K562 (cell line): Measurements from ENCODE around the gene PDZD8. TPM values are rescaled to one million over a fixed set of nuclear protein-coding genes. Genes with fewer than 3 reads are reported as not detected.

Source experiments
- ATAC-seq: fragments of 200-7000 bp; cut with Tn5 transposase; 3 replicates; pipeline ENCODE4 v1.9.1; 2020; ENCODE audit warnings: moderate library complexity
- BruUV-seq: library from RNA; stranded (reverse); fragments of 400-500 nt; replicated peaks from 2 replicates; lab custom pipeline; 2021; lab: Mats Ljungman, UMichigan
- CTCF ChIA-PET: fragments of 300-600 bp; formaldehyde crosslinking; extraction: SDS; loops from one replicate; lab custom pipeline; 2021; ENCODE audit warnings: low intra/inter-chr PET ratio; lab: Yijun Ruan, JAX
- POLR2A ChIA-PET: fragments of 300-600, 350-650 bp; sonication (Branson Sonifier 250); formaldehyde crosslinking; extraction: SDS; loops from one replicate; lab custom pipeline; 2021; ENCODE audit warnings: antibody characterized with exemption, inconsistent platforms; lab: Yijun Ruan, JAX
- DNase-seq, 4 experiments: peaks; one replicate each; pipeline versions ENCODE4 v3.0.0 to v3.0.0-alpha.2; 2011 to 2018; ENCODE audit warnings: low spot score in 3 of 4, mixed read lengths in 3 of 4; ENCODE audit errors: extremely low read depth in 1 of 4
- FAIRE-seq: peaks from 2 replicates; lab custom pipeline; 2011; peaks lifted over from hg19 to GRCh38; lab: Jason Lieb, UNC
- H2AFZ ChIP-seq: 2 replicates; pipeline ENCODE4 v1.6.0; 2011; ENCODE audit warnings: low read depth, low read length, control low read depth, inconsistent platforms
- H3K27ac ChIP-seq: fragments of 200-600 bp; 3 replicates; pipeline ENCODE4 v1.8.0; 2011; ENCODE audit warnings: low read depth, mild to moderate bottlenecking, control low read depth, inconsistent platforms, low read length, moderate library complexity, mixed read lengths; ENCODE audit errors: extremely low read depth
- H3K27me3 ChIP-seq, 2 experiments: fragments of 300-600 bp in 1 of 2; 2 replicates in 1 of 2; 3 replicates in 1 of 2; pipeline versions ENCODE4 v1.6.0 to v1.8.0; 2011; ENCODE audit warnings: inconsistent platforms in 2 of 2, low read length in 2 of 2, mild to moderate bottlenecking in 1 of 2, mixed read lengths in 1 of 2, moderate library complexity in 1 of 2; ENCODE audit not compliant: control insufficient read depth in 2 of 2, insufficient read depth in 2 of 2
- H3K36me3 ChIP-seq: fragments of 300-600 bp; 3 replicates; pipeline ENCODE4 v1.8.0; 2011; ENCODE audit warnings: mild to moderate bottlenecking, low read length, inconsistent platforms; ENCODE audit not compliant: control insufficient read depth, insufficient read depth
- H3K4me1 ChIP-seq, 2 experiments: fragments of 200-600 bp in 1 of 2; replicated peaks in 1 of 2; 2 replicates in 1 of 2; 3 replicates in 1 of 2; pipeline versions ENCODE4 v1.5.1 to v1.8.0; 2011; ENCODE audit warnings: inconsistent platforms in 2 of 2, low read length in 2 of 2, mild to moderate bottlenecking in 1 of 2, mixed read lengths in 1 of 2, moderate library complexity in 1 of 2; ENCODE audit not compliant: control insufficient read depth in 2 of 2, insufficient read depth in 2 of 2
- H3K4me2 ChIP-seq: 2 replicates; pipeline ENCODE4 v1.6.1; 2011; ENCODE audit warnings: low read length, control low read depth, inconsistent platforms, mixed read lengths; ENCODE audit not compliant: insufficient read depth
- H3K4me3 ChIP-seq: fragments of 200-600 bp; sonication (generic), shearing (Covaris generic); 2 replicates; pipeline ENCODE4 v1.5.1; 2016; ENCODE audit warnings: control low read depth, inconsistent platforms
- H3K79me2 ChIP-seq: fragments of 200-600 bp; 3 replicates; pipeline ENCODE4 v1.8.0; 2011; ENCODE audit warnings: low read length, inconsistent platforms; ENCODE audit not compliant: control insufficient read depth, insufficient read depth
- H3K9ac ChIP-seq, 2 experiments: 2 replicates each; pipeline versions ENCODE4 v1.6.0 to v1.6.1; 2011; ENCODE audit warnings: low read depth in 2 of 2, low read length in 2 of 2, control low read depth in 1 of 2, inconsistent platforms in 1 of 2, mild to moderate bottlenecking in 1 of 2, mixed read lengths in 1 of 2; ENCODE audit not compliant: insufficient read depth in 1 of 2
- H3K9me1 ChIP-seq: one replicate; pipeline ENCODE4 v1.6.0; 2011; ENCODE audit warnings: inconsistent platforms, mild to moderate bottlenecking, low read length, moderate library complexity; ENCODE audit not compliant: control insufficient read depth, insufficient read depth
- H3K9me3 ChIP-seq: replicated peaks from 2 replicates; pipeline ENCODE4 v1.5.1; 2011; ENCODE audit warnings: low read depth, low read length, inconsistent platforms; ENCODE audit not compliant: control insufficient read depth, insufficient read depth
- H4K20me1 ChIP-seq: replicated peaks from 2 replicates; pipeline ENCODE4 v1.6.1; 2011; ENCODE audit warnings: low read length, inconsistent platforms, mixed read lengths; ENCODE audit not compliant: control insufficient read depth, insufficient read depth
- C11orf30 ChIP-seq: fragments of 450-650 bp; IDR thresholded peaks from 2 replicates; pipeline ENCODE4 v1.6.1; 2016; ENCODE audit warnings: low read depth, mild to moderate bottlenecking
- CCAR2 ChIP-seq: fragments of 200-400 bp; formaldehyde crosslinking; IDR thresholded peaks from 2 replicates; pipeline ENCODE4 v1.6.1; 2017; ENCODE audit warnings: mild to moderate bottlenecking, low read depth, low read length
- HLTF ChIP-seq: fragments of 450-650 bp; IDR thresholded peaks from 2 replicates; pipeline ENCODE4 v1.6.1; 2016
- MECOM ChIP-seq: fragments of 250-450 bp; sonication (Bioruptor Pico); IDR thresholded peaks from 2 replicates; pipeline ENCODE4 v1.8.0; 2022; ENCODE audit warnings: inconsistent platforms
- ZNF316 ChIP-seq: fragments of 450-650 bp; IDR thresholded peaks from 2 replicates; pipeline ENCODE4 v1.6.1; 2016
- ZNF609 ChIP-seq: sonication (generic); formaldehyde crosslinking; IDR thresholded peaks from 2 replicates; pipeline ENCODE4 v1.8.1; 2023; ENCODE audit warnings: missing genetic modification reagents, mild to moderate bottlenecking, borderline replicate concordance
- WGBS: fragments of 100-300 bp; shearing (Covaris generic); methylation state at CpG from one replicate; pipeline ENCODE4 v1.1.6; 2016; ENCODE audit warnings: low coverage, mixed read lengths; ENCODE audit not compliant: insufficient coverage; ENCODE audit errors: missing lambda C conversion rate; 5-methylcytosine and 5-hydroxymethylcytosine counted together
- in situ Hi-C: fragments of 300-500 bp; cut with MboI; formaldehyde crosslinking; loops from 4 replicates; pipeline ENCODE4 v1.15.0; 2018; ENCODE audit warnings: inconsistent platforms, mixed read lengths
- intact Hi-C: fragments of 100-400 bp; cut with micrococcal nuclease; formaldehyde crosslinking; loops from 2 replicates; pipeline ENCODE4 v1.14.2; 2022
- polyA plus RNA-seq, 8 experiments: library from polyadenylated mRNA; depleted of rRNA in 4 of 8; stranded (reverse) in 5 of 8; unstranded in 3 of 8; fragments of >200 nt; fragmentation: Nextera tagmentation in 2 of 8; fragmentation: Illumina TruSeq in 1 of 8; extraction: Ambion mirVana in 2 of 8; extraction: Trizol in 1 of 8; gene quantifications; 2 replicates each; pipeline versions ENCODE4 v1.2.1 to v1.2.3, GENCODE V29; 2011 to 2014; ENCODE audit warnings: inconsistent platforms in 1 of 8, missing spikeins in 1 of 8
- total RNA-seq, 7 experiments: library from RNA; depleted of rRNA in 6 of 7; stranded (reverse); fragments of >200 nt in 6 of 7; fragmentation: Illumina TruSeq in 2 of 7; extraction: Trizol in 2 of 7; gene quantifications; 2 replicates each; pipeline versions ENCODE4 v1.2.1 to v1.2.3, GENCODE V29; 2011 to 2021; ENCODE audit warnings: low replicate concordance in 1 of 7

PDZD8 gene
- total and polyA plus RNA-seq, 9 of the 15 experiments (the other 6 are each of a cell fraction or from before 2014, with no cell fraction given): 5.5 to 53.4 (median 36.8) TPM

GRCh38 chr10:117324367-117324766 lies 50.9 kb downstream of the PDZD8 start:
- BruUV-seq: no TSS peak
- in situ Hi-C loops (no loop called here), intact Hi-C loops (loop anchor here (10.0 kb wide), 1 partner anchor 120 kb away; no protein-coding TSS in a partner anchor)
- ChIA-PET POLR2A (no interaction called here), CTCF (interaction anchor here (0.7 kb wide), 1 partner anchor 37 kb away, joined by 3 read pairs; no protein-coding TSS in a partner anchor)
- Histone ChIP-seq H2AFZ (no peak overlapping the region), H3K9ac (no peak overlapping the region), H3K36me3 (peaks cover 10% of the 10 kb centered on the region; the same call in 2 of the 3 replicates), H4K20me1 (peaks cover 6% of the 10 kb centered on the region; the same call in 1 of the 2 replicates), H3K4me1 (no peaks in the 10 kb centered on the region), H3K9me1 (no peaks in the 10 kb centered on the region), H3K9me3 (no peaks in the 10 kb centered on the region), H3K27ac (no peak overlapping the region), H3K79me2 (peaks cover 90% of the 10 kb centered on the region), H3K4me2 (no peak overlapping the region), H3K27me3 (no peaks in the 10 kb centered on the region), H3K4me3 (no peak overlapping the region)
- TF ChIP-seq HLTF (no peak), MECOM (CRISPR knock-in tag) (no peak), C11orf30 (peak; percentile 59), ZNF609 (CRISPR knock-in tag) (no peak), ZNF316 (peak; percentile 57), CCAR2 (no peak)
- ATAC-seq: no peak
- no peak for FAIRE-seq
- DNase-seq: no peak
- 92% methylated on average over 2 of the region's 2 CpGs for WGBS
